ENCODE results near the gene KLC1.

- TF ChIP-seq CTCF (IDR thresholded peaks at IDR 0.05) (peak in 3 of 4 experiments; percentile 30 to 39 (median 39)), POLR2A (IDR thresholded peaks at IDR 0.05) (no peak)
These were observed 50.3 kb downstream of the KLC1 start for GRCh38 chr14:103679351-103679750.
